ENCODE data around the gene LRP8. TPM values are rescaled to one million over a fixed set of nuclear protein-coding genes. Genes with fewer than 3 reads are reported as not detected.

The LRP8 gene
- total RNA-seq, 2 donors from 2014 or later = 4.7 to 15.3 TPM

DNA sequence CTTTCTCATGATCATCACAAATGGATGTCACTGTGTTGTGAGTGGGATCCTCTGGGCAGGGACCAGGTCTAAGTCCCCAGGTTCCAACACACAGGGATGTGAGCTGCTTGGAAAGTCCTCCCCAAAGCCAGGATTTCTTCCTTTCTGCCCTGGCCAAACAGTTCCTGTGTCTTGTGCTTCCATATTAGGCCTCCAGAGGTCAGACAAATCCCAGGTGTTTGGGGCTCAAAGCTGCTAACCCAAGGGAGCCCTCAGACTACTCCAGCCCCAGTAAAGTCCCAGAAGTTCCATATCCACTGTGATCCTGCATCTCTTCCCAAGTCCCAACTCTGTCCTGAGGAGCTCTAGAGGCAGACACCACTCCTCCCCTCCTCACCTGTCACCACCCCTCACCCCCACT, 61.8 kb downstream of the LRP8 start:
- Histone ChIP-seq H3K36me3 (no peaks in the 10 kb centered on the region), H3K27me3 (no peaks in the 10 kb centered on the region), H3K4me3 (no peak overlapping the region), H3K9ac (ENCODE audit: low read depth in 2 of 2, low read length in 2 of 2) (no peak overlapping the region), H3K27ac (no peak overlapping the region), H3K9me3 (no peaks in the 10 kb centered on the region), H3K4me1 (no peaks in the 10 kb centered on the region)
- TF ChIP-seq, protein P1, sequence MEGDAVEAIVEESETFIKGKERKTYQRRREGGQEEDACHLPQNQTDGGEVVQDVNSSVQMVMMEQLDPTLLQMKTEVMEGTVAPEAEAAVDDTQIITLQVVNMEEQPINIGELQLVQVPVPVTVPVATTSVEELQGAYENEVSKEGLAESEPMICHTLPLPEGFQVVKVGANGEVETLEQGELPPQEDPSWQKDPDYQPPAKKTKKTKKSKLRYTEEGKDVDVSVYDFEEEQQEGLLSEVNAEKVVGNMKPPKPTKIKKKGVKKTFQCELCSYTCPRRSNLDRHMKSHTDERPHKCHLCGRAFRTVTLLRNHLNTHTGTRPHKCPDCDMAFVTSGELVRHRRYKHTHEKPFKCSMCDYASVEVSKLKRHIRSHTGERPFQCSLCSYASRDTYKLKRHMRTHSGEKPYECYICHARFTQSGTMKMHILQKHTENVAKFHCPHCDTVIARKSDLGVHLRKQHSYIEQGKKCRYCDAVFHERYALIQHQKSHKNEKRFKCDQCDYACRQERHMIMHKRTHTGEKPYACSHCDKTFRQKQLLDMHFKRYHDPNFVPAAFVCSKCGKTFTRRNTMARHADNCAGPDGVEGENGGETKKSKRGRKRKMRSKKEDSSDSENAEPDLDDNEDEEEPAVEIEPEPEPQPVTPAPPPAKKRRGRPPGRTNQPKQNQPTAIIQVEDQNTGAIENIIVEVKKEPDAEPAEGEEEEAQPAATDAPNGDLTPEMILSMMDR (IDR thresholded peaks at IDR 0.05) = no peak
- intact Hi-C loops (cut with DNase I) = no loop called here
- no peak for DNase-seq

DNA sequence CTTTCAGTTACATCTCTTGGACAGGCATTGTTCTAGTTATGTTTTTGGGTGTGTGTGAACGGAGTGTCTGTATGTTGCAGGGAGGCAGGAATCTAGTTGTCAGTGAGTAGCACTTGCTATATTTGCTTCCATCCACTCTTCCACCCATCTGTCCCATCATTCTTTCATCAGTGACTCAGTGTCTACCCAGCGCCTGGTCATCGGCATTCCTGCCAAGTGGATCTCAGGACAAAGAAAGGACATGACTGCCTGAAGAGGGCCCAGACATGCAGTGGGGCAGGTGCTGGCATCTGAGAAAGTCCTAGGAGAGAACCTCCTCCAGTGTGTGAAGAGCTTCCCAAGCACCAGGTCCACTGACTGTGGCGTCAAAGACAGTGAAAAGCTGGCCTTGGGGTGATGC, 62.3 kb downstream of the LRP8 start:
- Histone ChIP-seq H3K27ac (no peak overlapping the region), H3K9ac (ENCODE audit: low read depth in 2 of 2, low read length in 2 of 2) (no peak overlapping the region), H3K4me1 (no peaks in the 10 kb centered on the region), H3K9me3 (no peaks in the 10 kb centered on the region), H3K36me3 (no peaks in the 10 kb centered on the region), H3K4me3 (no peak overlapping the region), H3K27me3 (no peaks in the 10 kb centered on the region)
- TF ChIP-seq, protein P1 (IDR thresholded peaks at IDR 0.05) = no peak
- intact Hi-C loops (cut with DNase I) = no loop called here
- no peak for DNase-seq

- no peak for DNase-seq
- no peak overlapping the region for H3K9ac ChIP-seq (ENCODE audit: low read depth in 2 of 2, low read length in 2 of 2)
- intact Hi-C loops (cut with DNase I) = no loop called here
- H3K4me3 ChIP-seq = no peak overlapping the region
- no peaks in the 10 kb centered on the region for H3K9me3 ChIP-seq
- H3K4me1 ChIP-seq = no peaks in the 10 kb centered on the region
- TF ChIP-seq, protein P1 (IDR thresholded peaks at IDR 0.05) = no peak
- no peaks in the 10 kb centered on the region for H3K36me3 ChIP-seq
- H3K27ac ChIP-seq = no peak overlapping the region
- no peaks in the 10 kb centered on the region for H3K27me3 ChIP-seq
These were observed 63.8 kb downstream of the LRP8 start for GRCh38 chr1:53264048-53264447.

- Histone ChIP-seq H3K4me1 (no peaks in the 10 kb centered on the region), H3K9me3 (no peaks in the 10 kb centered on the region), H3K36me3 (no peaks in the 10 kb centered on the region), H3K9ac (ENCODE audit: low read depth in 2 of 2, low read length in 2 of 2) (no peak overlapping the region), H3K27ac (no peak overlapping the region), H3K27me3 (no peaks in the 10 kb centered on the region), H3K4me3 (no peak overlapping the region)
- no peak for DNase-seq
- TF ChIP-seq, protein P1 (IDR thresholded peaks at IDR 0.05) = no peak
- intact Hi-C loops (cut with DNase I) = no loop called here
These were observed 65.9 kb downstream of the LRP8 start for GRCh38 chr1:53262000-53262399.

DNA sequence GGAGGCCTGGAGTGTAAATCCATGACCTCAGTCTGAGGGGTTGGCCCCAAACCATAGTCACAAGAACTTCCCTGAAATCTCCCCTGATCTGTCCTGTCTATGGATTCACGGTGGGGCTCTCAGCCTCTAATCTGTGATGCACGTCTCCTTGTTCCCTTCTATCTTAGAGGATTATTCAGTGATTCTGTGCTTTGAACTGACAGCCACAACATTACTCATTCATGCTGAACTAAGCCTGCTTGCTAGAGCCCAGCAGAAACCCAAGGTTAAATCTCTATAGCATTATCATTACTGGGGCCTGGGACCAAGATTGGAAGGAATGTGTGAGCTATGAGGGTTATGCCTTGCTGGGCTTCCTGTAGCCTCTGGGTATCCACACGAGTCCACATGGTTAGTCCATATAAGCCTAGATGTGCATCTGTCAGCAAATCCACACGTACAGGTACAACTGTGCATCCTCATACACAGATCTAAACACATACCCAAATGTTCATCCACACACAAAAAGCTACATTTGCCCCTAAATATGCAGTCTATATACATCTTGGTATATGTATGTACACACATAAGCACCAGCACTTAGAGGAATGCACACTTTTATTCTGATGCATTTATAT, 67.1 kb downstream of the LRP8 start:
- TF ChIP-seq, protein P1 (IDR thresholded peaks at IDR 0.05) = no peak
- intact Hi-C loops (cut with DNase I) = no loop called here
- Histone ChIP-seq H3K27me3 (no peaks in the 10 kb centered on the region), H3K36me3 (no peaks in the 10 kb centered on the region), H3K4me1 (no peaks in the 10 kb centered on the region), H3K4me3 (no peak overlapping the region), H3K9ac (ENCODE audit: low read depth in 2 of 2, low read length in 2 of 2) (no peak overlapping the region), H3K9me3 (no peaks in the 10 kb centered on the region), H3K27ac (no peak overlapping the region)
- no peak for DNase-seq
